Stimulated activated CD8-positive, alpha-beta memory T cell treated with anti-CD3 and anti-CD28 coated beads, Interleukin-2, amount 100 ng/mL, for 1 hour (primary cell): ENCODE measurements around the gene RAG2.
"Not testable (repeated sequence)": the region's sequence is repeated elsewhere in the genome, so short reads cannot be mapped to it uniquely, and the experiment has no call there.

Source experiments
- DNase-seq, 2 donors: peaks; one replicate each; pipeline ENCODE4 v3.0.0-alpha.2; 2020; ENCODE audit warnings: low read depth in 2 of 2

The RAG2 gene

DNA sequence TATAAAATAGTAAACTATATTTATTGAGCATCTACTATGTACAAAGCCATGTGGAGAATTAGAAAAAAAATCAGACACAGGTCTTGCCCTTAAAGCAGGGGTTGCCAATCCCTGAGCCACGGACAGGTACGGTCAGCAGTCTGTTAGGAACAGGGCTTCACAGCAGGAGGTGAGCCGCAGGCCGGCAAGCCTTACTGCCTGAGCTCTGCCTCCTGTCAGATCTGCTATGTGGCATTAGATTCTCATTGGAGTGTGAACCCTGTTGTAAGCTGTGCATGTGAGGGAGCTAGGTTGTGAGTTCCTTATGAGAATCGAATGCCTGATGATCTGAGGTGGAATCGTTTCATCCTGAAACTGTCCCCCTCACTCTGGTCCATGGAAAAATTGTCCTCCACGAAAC, 2.1 kb upstream of the RAG2 start:
- no peak for DNase-seq

- DNase-seq, result no peak
Measured at GRCh38 chr11:36596880-36597279, 1.2 kb downstream of the RAG2 start.

DNA sequence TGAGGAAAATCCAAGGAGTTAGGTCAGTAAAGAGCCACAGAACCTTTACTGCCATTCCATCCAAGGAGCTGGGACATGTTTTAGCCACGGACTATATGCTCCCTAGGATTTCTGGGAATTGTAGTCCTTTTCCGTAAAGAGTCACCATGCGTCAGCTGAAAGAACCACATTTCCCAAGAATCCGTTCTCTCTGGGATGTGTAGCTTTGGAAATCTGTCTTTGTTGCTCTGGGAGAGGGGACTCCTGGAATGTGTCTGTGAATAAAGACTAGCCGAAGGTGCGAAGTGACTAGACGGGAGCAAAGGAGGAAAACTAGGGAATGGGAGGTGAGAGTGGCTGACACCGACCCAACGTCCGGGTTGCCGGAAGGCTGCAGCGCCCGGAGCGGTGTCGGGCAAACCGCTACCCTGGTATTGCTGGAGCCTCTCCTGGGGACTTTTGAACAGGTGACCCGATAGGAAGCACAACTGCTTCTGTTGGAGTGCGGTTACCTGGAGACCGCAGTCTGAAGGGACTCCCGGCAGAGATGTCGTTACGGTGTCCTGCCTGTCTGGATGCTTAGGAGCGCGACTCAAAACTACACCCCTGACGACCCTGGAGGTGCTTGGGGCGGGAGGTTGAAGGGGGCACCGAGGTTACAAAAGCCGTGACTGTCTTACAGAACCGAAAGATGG, 3.6 kb downstream of the RAG2 start, which contains the start of gene IFTAP:
TSS of gene IFTAP (plus strand) at position 187 of the 674 bp plus-strand sequence. CDS start 15,602 bp downstream, outside the sequence.
- DNase-seq, result no peak

DNA sequence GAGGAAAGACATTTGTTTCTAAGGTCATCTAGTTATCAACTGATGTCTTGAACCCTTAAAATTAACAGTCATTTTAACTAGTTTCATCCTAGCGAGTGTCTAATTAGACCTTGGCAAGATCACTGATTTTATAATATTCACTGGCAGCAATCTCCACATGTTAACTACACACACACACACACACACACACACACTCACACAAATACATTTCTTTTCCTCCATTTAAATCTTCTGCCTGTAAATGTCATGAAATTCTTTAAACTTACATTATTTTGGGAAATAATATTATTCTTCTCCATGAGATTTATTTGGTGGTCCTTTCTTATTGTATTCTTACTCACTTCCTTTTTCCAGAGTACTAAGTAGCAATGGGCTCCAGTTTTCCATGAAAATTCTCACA, 6.6 kb downstream of the RAG2 start:
- DNase-seq, result no peak

DNA sequence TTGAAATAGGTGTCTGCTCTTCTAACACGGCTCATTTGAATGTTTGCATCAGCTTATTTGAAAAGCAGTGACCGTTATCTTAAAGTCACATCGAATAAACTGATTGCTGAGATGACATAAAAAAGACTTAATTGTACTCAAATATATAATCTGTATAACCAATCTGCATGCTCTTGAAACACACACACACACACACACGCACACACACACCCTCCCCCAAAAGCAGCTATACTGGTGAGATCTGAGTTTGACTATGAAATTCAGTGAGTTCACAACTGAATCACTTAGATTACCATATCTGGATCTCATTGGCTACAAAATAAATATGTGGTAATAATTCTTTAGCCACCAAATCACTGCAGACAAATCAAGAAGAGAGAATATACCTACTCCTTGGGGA, 7.5 kb downstream of the RAG2 start:
- no peak for DNase-seq

DNA sequence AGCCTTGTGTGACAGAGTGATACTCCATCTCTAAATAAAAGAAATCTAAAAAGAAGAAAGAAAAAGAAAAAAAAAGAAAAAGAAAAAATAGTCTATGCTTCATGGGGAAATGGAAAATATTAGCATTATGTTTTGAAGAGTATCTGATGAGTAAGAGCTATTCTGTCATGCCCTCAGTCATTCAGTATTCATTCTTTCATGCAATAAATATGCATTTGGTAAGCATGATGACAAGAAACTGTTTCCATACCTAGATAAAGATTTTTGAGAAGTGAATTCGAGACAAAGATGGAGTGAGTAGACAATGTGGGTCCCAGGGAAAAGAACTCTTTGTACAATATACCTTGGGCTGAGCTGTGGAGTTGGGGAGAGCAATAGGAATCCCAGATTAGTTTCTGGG, 9.9 kb downstream of the RAG2 start:
- DNase-seq, result no peak

DNA sequence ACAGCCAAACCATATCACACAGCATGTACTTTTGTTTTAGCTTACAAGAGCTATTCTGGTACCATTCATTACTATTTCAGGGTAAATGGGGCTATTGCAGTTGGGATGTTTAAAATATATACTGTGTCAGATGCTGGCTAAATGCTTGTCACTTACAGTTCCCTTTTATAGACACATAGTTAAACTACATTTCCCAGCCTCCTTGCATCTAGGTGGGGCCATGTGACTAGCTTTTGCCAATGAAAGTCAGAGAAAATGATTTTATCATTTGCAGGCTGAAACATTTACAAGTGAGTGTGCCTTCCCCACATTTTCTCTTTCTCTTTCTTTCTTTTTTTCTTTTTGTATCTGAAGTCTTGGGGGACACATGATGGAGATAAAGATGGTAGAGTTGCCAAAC, 11.5 kb downstream of the RAG2 start:
- DNase-seq, result no peak

DNA sequence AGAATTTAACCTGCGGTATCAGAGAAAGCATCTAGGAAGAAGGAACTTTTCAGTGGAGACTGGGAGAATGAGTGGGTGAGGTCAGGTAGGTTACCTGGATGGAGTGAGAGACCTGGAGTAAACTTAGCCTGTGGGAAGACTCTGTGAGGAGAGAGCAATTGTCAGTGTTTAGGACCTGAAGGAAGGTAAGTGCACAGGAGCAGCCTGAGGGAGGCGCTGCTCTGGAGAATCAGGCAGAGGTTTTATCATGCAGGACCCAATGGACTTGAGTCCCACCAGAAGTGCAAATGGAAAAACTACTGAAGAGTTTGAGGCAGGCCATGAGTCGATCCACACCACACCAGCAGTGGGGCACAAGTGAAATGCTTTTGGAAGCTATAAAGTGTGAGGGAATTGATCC, 14.4 kb downstream of the RAG2 start:
- DNase-seq, result no peak

- DNase-seq, result no peak
Measured at GRCh38 chr11:36581536-36581935, 16.5 kb downstream of the RAG2 start.

- no peak for DNase-seq
Measured at GRCh38 chr11:36578458-36578857, 19.6 kb downstream of the RAG2 start.

GRCh38 chr11:36577859-36578258, 20.2 kb downstream of the RAG2 start:
- no peak for DNase-seq

GRCh38 chr11:36577373-36577772, 20.7 kb downstream of the RAG2 start:
- DNase-seq, result no peak

DNA sequence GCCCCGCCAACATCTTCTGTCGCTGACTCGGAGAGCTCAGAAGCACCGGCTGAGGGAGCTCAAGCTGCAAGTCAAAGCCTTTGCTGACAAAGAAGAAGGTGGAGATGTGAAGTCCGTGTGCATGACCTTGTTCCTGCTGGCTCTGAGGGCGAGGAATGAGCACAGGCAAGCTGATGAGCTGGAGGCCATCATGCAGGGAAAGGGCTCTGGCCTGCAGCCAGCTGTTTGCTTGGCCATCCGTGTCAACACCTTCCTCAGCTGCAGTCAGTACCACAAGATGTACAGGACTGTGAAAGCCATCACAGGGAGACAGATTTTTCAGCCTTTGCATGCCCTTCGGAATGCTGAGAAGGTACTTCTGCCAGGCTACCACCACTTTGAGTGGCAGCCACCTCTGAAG, 23.6 kb downstream of the RAG2 start:
- no peak for DNase-seq

- DNase-seq, result no peak
Measured at GRCh38 chr11:36569095-36569494, 28.9 kb downstream of the RAG2 start.

DNA sequence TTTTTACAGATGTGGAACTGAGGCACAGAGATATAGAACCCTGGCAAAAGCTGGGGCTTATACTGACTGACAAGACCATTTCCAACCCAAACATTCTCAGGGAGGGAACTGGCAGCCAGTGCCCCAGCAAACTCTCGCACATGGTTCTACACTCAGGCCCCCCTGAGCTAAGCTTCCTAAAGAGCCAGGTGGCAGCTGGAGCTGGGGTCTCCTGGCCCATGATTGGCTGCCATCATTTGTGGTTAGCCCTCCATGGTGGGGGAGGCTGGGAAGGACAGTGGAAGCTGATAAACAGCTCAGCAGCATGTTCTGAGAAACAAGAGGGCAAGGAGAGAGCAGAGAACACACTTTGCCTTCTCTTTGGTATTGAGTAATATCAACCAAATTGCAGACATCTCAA, 30.3 kb downstream of the RAG2 start, which contains the start of gene RAG1:
TSS of gene RAG1 (plus strand) at position 314 of the 400 bp plus-strand sequence. CDS start 5,298 bp downstream, outside the sequence.
- DNase-seq, result no peak

GRCh38 chr11:36566407-36567053, 31.5 kb downstream of the RAG2 start:
- no peak for DNase-seq

- no peak for DNase-seq
Measured at GRCh38 chr11:36565031-36565610, 32.9 kb downstream of the RAG2 start.

DNA sequence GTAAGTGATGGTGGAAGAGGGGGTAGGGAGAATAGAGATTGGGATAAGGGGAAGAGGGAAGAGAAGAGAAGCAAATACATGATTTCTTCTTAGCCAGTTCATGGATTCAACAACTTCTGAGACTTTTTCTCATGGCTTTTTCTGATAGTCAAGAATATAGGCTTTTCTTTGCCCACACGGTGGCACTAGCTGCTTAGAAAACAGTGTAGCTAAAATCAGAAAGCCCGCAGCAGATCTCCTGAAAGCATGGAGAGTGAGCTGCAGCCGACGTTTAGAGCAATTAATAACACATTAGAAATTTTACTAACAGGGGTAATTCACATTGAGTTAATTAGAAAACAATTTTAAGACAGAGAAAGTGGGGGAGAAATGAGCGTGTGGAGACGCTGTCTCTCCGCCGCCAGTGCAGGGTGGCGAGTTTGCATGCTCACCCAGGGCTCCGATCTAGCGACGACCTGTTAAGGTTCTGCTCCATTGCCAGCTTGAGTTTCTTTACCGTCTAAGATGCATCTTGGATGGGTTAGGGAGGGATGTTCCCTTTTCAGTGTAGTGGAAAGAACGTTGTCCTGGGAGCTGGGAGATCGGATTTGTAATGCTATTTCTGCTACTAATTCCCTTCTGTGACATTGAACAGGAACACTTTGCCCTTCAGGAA, 33.5 kb downstream of the RAG2 start:
- DNase-seq, result peak in 1 of 2 donors; percentile 6

DNA sequence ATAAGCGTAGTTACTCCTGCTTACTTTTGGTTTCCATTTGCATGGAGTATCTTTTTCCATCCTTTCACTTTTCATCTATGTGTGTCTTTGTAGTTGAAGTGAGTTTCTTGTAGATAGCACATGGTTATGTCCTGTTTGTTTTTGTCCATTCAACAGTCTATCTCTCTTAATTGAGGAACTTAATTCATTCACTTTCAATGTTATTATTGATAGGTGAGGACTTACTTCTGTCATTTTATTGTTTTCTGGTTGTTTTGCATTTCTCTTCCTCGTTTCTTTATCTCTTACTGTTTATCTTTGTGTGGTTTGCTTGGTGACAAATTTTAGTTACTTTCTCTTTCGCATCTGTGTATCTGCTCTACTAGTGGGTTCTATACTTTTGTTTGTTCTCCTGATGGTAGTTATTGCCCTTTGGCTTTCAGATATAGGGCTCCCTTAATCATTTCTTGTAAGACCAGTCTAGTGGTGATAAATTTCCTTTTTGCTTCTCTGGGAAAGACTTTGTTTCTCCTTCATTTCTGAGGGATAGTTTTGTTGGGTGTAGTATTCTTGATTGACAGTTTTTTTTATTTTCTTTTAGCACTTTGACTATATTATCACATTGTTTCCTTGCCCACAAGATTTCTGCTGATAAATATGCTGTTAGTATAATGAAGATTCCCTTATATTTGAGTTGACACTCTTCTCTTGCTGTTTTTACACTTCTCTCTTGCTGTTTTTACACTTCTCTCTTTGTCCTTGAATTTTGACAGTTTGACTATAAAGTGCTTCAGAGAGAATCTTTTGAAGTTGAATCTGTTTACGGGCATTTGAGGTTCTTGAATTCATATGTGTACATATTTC, 39.2 kb downstream of the RAG2 start:
- no peak for DNase-seq

- DNase-seq, result no peak
Measured at GRCh38 chr11:36557991-36558390, 40.0 kb downstream of the RAG2 start.

GRCh38 chr11:36557390-36557789, 40.6 kb downstream of the RAG2 start:
- DNase-seq, result not testable (repeated sequence)
